GM18520 (cell line): ENCODE results near the gene LCN1.
"Not testable (repeated sequence)": the region's sequence is repeated elsewhere in the genome, so short reads cannot be mapped to it uniquely, and the experiment has no call there.

Experiments
- ATAC-seq: cut with Tn5 transposase; IDR thresholded peaks from one replicate; pipeline ENCODE4 v1.9.1; 2021; ENCODE audit not compliant: unreplicated experiment

The LCN1 gene

DNA sequence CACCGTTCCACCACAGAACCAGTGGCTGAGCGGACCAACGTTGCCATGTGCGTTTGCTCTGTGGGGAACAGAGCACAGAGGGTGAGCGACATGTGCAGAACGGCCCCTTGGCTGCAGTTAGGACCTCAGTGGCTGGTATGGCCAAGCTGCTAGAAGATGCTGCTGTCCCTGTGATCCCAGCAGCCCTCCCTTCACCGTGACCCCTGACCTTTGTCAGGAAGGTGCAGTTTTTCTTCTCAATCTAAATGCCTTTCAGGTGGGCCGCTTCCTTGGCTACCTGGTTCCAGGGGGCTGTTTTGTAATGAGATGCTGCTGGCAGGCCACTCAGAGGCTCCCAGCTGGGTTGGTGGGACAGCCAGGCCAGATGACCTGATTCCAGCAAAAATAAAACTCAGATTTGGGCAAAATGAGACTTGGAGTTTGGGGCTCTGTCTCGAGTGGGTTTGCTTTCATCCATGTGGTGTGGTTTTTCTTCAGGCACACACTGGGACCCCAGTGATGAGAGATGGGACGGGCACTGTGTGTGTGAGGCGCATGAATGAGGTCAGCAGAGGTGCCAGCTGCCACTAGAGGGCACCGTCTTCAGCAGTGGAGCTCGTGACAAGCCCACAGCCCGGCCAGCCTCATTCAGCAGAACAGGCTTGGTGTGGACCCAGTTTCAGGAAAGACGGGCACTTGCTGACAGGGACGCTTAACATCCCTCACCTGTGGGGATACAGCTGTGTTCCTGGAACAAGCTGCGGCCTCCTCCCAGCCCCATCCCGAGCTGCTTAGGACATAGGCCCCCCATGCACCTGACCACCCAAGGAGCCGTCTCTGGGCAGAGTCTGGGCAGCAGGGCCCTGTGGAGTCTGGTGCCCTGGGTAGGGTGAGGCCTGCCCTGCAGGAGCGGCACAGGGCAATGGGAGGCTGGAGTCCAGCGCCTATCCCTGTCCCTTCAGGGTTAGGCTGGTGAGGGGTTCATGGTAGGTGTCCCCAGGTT lies 16.7 kb upstream of the LCN1 start:
- ATAC-seq = no peak

DNA sequence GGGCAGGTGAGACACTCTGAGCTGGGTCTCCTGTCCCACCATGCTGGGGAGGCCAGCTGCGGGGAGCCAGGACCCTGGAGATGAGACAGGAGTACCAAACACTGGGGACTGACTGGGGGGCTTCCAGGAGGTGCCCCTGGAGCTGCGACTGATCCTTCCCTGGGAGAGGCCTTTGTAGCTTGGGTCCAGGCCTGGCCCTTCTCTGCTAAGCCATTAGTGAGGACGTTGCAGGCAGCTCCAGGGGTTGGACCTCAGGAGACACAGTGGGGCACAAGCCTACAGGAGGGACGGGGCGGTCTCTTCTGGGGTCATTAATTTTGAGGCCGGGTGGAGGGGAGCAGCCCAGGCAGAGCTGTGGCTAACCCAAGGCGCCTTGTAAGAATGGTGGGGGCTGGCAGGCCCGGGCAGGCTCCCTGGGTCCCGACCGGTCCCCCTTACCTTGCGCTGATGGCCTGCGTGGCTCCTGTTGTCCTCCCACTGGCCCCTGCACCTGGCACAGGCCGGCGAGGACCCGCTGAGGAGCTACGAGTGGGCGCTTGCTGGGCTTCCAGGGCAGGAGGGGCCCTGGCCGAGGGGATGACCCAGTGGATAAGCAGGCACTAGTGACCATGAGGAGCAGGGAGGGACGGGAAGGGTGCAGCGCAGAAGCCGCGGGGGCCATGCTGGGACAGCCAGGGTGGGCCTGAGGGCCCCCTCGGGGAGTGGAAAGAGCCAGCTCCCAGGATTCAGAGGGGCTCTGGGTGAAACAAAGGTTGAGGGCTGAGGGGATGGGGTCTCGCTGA lies 15.6 kb upstream of the LCN1 start:
- ATAC-seq = no peak

DNA sequence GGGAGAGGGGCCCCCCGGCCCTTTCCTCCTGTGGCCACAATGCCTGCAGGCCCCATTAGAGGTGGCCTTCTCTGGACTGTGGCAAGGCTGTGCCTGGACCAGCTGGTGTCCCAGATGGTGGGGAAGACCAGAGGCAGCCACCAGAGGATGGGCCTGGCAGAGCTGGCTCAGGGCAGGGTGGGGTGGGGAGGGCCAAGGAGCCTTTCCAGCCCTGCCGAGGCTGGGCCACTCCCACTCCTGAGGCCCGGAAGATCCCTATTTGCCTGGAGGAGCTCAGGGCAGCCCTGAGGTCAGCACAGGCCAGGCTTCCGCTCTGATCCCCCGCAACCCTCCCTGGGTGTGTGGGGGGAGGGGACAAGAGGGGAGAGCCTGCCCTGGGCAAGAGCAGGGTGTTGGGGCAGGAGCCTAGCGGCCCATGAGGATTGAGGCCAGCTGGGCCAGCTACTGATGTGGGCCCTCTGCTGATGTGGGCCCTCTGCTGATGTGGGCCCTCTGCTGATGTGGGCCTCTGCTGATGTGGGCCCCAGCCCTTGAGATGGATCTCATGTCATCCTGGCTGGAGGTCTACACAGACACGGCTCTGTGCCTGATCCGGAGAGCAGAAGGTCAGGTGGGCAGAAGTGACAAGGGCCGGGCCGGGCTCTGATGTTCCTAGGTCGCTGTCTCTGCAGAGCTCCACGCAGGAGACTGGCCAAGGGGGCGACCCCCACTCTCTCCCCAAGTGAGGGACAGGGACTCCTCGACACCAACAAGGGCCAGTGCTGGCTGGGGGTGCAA lies 14.7 kb upstream of the LCN1 start:
- ATAC-seq = no peak

DNA sequence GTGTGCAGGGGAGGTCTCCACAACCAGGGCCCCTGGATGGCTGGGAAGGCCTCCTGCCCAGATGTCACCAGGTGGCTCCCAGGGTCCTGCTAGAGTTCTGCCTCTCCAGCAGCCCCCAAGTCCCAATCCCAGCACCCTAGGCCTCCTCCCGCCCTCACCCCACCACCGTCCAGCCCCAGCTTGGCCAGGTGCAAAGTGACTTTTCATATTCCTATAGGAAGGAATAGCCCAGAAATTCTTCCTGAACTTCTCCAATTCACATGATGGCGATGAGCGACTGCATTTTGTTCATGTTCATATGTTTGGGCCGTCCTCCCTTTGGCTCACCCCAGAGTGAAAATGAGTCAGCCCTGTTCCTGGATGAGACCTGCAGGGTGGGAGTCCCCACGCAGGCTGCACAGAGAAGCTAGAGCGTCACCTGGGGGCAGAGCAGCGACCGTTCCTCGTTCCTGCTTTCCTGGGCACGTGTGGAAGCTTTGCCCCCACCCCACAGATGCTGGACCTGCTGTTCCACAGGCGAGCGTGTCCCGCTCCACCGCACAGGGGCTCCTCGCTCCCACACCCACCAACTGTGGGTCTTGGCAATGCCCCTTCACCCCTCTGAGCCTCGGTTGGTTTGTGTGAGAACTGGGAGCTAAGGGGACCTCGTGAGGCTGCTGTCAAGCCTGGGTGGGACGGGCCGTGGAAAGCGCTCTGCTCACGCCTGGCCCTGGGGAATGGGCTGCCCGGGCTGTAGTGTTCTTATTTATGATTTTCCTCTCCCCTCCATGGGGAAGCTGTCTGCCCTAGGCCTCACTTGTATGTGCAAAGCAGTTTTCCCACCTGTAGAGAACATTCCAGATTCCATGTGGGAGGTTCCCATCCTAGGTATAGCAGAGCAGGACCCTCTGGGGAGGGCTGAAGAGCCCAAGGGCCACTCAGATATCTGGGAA lies 13.9 kb upstream of the LCN1 start:
- ATAC-seq = no peak

DNA sequence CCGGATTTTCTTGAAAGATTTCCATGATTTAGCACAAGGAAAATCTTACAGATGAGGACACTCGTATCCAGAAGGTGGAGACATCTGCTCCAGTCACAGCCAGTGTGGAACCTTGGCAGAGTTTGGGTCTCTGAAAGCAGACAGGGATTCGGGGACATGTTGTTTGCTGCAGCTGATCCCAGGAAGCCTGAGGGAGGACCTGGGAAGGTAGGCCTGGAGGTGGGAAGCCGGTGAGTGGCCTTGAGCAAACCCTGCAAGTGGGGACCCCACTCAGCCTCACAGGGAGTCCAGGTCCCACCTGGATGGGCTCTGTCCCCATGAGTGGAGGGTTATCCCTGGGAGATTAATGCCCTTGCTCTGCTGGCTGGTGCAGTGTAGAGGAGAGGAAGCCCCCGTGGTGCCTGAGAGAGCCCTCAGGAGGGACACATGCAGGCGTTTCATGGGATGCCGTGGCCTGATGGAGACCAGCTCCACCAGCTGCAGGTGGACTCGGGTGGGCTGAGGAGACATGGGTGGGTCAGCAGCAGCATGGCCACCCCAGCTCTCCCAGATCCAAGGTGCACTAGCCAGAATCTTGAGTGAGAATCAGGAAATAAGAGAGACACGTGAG lies 12.9 kb upstream of the LCN1 start:
- no peak for ATAC-seq

DNA sequence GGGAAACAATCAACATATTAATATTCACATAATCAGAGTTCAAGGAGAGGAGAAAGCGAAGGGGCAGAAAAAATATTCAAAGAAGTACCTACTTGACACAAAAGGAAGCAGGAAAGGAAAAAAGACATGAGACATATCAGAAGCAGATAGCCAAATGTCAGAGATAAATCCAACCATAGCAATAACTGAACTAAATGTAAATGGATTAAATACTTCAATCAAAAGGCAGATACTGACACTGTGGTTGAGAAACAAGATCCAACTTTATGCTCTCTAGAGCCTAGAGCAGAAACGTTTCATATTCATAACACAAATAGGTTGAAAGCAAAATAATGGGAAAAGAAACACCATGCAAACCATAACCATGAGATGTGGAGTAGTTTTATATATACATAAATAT lies 11.8 kb upstream of the LCN1 start:
- no peak for ATAC-seq

DNA sequence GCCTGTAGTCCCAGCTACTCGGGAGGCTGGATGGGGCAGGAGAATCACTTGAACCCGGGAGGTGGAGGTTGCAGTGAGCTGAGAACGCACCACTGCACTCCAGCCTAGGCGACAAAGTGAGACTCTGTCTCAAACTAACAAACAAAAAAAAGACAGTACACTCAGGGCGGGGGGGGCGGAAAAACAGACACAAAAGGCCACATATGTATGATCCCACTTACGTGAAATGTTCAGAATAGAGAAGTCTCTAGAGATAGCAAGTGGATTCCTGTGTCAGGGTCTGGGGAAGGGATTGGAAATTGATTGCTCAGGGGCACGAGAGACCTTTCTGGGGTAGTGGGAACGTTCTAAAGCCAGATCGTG lies 9.0 kb upstream of the LCN1 start:
- ATAC-seq = no peak

DNA sequence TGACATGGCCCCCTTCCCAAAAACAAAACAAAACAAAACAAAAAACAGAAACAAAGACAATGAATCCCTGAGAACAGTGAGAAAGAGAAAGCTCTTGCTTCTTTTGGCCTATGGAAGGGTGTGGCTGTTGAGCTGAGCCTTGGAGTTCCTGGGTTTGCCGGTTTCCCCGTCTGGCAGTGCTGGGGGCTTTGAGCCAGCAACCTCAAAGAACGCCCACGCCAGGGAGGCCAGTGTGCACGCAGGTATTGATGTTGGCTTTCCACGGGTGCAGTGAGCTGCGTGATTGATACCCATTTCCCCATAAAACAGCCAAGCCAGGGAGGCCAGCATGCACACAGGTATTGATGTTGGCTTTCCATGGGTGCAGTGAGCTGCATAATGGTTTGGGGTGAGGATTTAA lies 8.3 kb upstream of the LCN1 start:
- ATAC-seq = no peak

DNA sequence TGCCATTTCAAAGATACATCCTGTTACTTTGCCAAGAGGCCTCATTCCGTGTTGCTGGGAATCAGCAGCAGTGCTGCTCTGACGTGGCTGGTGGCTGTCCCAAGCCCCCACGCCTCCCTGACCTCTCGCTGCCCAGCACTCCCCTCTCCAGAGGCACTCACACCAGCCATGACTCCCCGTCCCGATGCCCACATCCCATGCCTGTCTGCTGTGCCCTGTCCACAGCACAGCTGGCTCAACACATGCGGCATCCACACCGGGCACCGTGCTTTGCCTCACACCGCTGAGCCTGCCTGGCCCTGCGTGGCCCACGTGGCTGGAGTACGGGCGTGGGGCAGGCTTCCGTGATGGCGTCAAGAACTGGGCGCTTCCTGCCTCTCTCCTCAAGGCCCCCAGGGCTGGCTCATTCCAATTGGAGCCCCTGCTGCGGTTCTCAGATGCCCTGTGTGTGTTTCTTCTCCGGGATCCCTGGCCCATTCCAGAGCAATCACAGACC lies 7.8 kb upstream of the LCN1 start:
- no peak for ATAC-seq

DNA sequence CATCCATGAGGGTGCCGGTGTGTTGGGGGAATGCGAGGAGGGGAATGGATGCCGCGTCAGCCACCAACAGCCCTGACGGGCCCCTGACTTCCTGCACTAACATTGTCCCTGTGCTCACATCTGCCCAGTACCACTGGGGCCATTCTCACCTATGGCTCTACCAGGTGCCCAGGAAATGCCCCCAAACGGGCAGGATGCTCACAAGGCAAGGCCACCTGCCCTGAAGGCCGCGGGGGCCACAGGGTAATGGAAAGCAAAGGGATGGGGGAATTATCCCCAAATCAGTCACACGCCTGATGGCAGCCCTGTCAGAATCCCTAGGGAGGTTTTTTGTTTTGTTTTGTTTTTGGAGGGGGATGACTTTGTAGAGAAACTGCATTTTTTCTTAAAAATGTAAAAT lies 7.3 kb upstream of the LCN1 start:
- not testable (repeated sequence) for ATAC-seq

DNA sequence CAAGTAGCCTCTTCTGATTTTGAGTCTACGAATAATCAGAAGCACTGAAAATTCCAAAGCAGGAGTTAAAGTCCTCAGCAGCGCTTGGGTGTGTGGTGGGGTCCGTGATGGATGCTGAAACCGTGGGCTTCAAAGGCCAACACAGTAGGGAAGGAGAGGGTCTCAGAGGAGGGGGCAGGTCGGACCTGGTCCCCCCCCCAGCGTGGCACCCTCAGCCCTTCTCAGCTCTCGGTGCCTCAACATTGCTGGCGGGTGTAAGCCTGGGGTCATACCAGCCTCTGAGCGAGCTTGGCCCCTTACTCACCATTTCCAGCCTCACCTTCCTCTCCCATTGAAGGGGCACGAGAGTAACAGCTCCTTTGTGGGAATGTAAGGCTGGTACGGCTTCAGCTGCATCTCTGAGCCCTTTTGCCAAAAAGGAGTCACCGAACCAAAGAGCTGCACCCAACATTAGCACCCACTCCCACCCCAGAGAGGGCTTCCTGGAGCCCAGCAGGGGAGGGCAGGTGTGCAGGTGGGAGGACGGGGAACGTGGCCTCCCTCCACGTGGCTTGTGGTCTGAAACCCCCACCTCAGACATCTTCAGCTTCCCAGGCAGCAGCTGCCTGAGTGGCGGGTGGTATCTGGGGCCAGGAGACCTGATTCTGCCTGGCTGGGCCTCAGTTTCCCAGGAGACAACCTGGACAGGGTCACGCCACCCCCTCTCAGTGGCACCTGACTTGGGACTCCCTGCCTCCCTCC lies 6.7 kb upstream of the LCN1 start:
- ATAC-seq = no peak

DNA sequence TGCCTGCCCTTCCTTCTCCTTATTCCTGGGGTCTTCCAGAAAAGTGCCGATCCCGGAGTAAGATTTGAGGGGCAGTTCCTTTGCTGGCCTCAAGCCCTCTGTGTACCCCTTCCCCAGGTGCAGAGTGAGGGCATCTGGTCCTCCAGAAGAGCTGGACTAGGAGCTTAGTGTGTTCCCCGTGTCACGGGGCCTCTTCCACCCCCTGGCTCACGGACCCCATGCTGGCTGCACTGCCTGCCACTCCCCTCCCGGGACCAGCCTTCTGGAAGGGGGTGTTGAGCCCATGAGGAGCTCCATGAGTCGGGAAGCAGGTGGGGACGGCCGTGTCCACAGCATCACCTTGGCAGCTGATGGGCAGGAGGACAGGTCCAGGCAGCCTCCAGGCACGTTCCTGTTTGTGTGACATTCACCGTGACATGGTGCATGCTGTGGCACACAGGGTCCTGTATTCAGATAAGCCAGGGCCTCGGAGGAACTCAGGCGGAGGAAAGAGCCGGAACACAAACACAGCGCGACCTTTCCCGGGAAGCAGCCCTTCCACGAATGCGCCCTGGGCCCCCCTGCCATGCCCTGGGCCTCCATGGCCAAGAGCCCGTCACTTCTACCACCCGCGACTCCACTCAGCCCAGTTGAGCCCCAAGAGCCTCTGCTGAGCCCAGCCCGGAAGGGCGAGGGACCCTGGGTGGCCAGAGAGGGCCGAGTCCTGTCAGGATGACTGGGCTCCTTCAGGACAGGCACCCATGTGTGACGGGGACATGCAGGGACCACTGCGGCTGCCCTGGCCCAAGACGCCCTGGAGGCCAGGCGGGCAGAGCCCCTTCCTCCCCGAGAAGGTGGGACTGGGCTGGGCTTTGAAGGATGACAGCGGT lies 5.9 kb upstream of the LCN1 start:
- ATAC-seq = no peak

DNA sequence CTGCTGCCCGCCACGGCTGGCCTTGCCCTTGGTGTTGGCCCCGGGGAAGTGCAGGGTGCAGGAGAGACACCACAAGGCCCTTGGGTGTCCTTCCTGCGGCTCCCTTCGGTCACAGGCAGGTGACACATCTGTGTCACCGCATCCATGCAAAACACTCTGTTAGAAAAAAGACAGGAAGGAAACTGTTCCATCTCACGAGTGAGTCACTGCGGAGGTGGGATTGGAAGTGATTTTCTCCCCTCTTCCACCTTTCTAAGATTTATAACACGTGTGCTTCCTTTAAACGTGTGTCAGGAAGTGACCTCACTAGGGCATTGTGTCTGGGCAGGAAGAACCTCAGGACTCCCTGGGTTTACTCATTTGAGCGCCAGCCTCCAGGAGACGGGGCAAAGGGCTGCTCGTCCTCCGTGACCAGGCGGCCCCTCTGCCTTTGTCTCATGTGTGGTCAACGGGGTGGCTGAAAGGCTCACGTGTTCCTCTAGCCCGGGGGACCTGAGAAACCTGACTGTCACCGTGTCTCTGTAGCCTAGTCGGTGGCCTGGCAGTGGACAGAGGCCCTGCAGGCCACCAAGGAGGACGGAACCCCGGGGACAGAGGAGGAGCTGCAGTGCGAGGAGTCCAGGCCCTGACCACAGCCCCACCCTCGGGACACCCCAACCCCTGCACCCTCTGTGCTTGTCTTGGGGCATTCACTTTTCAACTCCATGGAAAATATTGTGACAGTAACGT lies 4.9 kb upstream of the LCN1 start:
- no peak for ATAC-seq

DNA sequence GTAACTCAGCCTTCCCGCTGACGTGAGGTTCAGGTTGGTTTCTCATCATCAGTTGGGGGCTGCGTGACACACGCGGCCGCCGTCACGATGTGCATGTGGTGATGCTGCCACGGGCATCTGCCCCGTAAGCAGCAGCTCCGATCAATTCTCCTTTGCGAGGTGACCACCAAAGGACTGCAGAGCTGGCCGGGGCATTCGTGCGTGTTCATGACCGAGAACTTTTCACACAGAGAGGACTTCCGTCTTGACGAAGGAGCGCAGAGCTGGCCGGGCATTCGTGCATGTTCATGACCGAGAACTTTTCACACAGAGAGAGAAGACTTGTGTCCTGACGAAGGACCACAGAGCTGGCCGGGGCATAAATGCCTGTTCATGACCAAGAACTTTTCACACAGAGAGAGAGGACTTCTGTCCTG lies 3.8 kb upstream of the LCN1 start:
- no peak for ATAC-seq

DNA sequence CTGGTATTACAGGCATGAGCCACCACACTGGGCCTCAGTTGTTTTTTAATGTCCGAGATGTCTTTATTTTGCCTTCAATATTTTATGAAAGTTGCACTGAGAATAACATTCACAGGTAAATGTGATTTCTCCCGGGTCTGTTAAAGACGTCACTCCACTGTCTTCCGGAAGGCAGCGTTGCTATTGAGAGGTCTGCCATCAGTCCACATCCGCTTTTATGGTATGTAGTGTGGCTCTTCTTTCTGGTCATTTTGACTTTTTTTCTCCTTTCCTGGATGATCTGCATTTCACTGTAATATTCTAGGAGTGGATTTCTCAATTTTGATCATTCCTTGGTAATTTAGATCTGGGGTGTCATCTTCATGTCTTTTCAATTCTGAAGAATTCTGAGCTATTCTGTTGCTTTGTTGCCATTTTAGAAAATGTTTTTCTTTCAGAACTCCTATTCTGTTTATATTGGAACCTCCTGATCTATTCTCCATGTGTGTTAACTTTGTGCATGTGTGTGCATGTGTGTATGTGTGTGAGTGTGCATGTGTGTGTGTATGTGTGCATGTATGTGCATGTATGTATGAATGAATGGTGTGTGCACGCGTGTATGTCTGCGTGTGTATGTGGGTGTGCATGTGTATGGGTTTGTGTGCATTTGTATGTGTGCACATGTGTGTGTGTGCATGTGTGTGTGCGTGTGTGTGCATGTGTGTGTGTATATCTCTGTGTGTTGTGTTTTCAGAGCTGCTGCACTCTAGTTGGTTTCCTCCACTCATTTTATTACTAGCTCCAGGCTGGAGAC lies 1.9 kb upstream of the LCN1 start:
- no peak for ATAC-seq

DNA sequence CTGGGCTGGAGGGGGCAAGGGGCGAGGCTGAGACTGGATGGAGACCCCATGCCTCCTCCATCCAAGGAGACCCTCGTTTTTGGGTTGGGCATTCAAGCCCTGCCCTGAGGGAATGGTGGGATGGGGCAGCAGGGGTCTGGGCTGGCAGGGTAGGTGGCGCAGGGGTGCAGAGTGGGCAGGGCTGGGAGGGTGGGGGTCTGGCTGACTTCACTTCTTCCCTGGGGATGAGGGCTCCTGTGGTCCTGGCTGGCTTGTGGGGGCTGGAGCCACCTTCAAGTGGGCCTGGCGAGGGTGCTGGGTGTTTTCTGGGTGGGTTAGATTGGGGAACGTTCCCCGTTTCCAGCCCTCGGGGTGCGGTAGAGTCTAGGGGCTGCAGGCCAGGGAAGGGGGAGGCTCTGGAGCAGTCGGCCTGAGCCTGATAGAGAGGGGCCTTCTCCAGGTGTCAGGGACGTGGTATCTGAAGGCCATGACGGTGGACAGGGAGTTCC lies 412 bp downstream of the LCN1 start:
- no peak for ATAC-seq
